Measurements from ENCODE around the gene CASS4. TPM values are rescaled to one million over a fixed set of nuclear protein-coding genes. Genes with fewer than 3 reads are reported as not detected.

CASS4 gene
- total and polyA plus RNA-seq, 9 of the 15 experiments (the other 6 are each of a cell fraction or from before 2014, with no cell fraction given): 8.1 to 53.8 (median 26.7) TPM

- in situ Hi-C loops (cut with MboI): no loop called here
- Histone ChIP-seq H3K79me2 (ENCODE audit: control insufficient read depth, insufficient read depth, low read length) (peaks cover 29% of the 10 kb centered on the region), H3K27ac (ENCODE audit: extremely low read depth, low read depth, low read length) (no peak overlapping the region), H3K9me1 (ENCODE audit: control insufficient read depth, insufficient read depth, low read length) (peaks cover 5% of the 10 kb centered on the region), H3K4me1 (replicated peaks in 1 of 2; ENCODE audit: control insufficient read depth in 2 of 2, insufficient read depth in 2 of 2, low read length in 2 of 2) (peaks cover 9 to 19% of the 10 kb centered on the region in 2 experiments; a peak in 4 of 5 replicates), H3K27me3 (ENCODE audit: control insufficient read depth in 2 of 2, insufficient read depth in 2 of 2, low read length in 2 of 2) (no peaks in the 10 kb centered on the region), H4K20me1 (replicated peaks; ENCODE audit: control insufficient read depth, insufficient read depth, low read length) (no peaks in the 10 kb centered on the region), H3K4me2 (ENCODE audit: insufficient read depth, low read length) (no peak overlapping the region), H2AFZ (ENCODE audit: low read depth, low read length) (no peak overlapping the region), H3K36me3 (ENCODE audit: control insufficient read depth, insufficient read depth, low read length) (peaks cover 76% of the 10 kb centered on the region), H3K4me3 (no peak overlapping the region), H3K9me3 (replicated peaks; ENCODE audit: control insufficient read depth, insufficient read depth, low read depth, low read length) (no peaks in the 10 kb centered on the region), H3K9ac (ENCODE audit: insufficient read depth in 1 of 2, low read depth in 2 of 2, low read length in 2 of 2) (no peak overlapping the region)
- 91% methylated on average over 5 of the region's 5 CpGs for WGBS (ENCODE audit: insufficient coverage, low coverage, missing lambda C conversion rate)
- ChIA-PET CTCF (ENCODE audit: low intra/inter-chr PET ratio) (no interaction called here), POLR2A (no interaction called here)
- intact Hi-C loops (cut with micrococcal nuclease): no loop called here
- FAIRE-seq: no peak
- TF ChIP-seq ZNF212 (CRISPR knock-in tag; IDR thresholded peaks at IDR 0.05) (no peak), CREBBP (IDR thresholded peaks at IDR 0.05; ENCODE audit: low read depth, low read length) (no peak), ZFP36 (IDR thresholded peaks at IDR 0.05; ENCODE audit: low read depth, low read length, partially characterized antibody) (no peak), SRSF7 (optimal IDR thresholded peaks at IDR 0.05; ENCODE audit: low read depth, low read length) (no peak), ZNF507 (tag; conservative IDR thresholded peaks at IDR 0.05) (no peak), PML (IDR thresholded peaks at IDR 0.05; ENCODE audit: low read length) (no peak), SMARCA4 (IDR thresholded peaks at IDR 0.05) (no peak), C11orf30 (IDR thresholded peaks at IDR 0.05; ENCODE audit: low read depth) (no peak), THRB (CRISPR knock-in tag; conservative IDR thresholded peaks at IDR 0.05) (no peak)
- TF ChIP-seq, protein P1, sequence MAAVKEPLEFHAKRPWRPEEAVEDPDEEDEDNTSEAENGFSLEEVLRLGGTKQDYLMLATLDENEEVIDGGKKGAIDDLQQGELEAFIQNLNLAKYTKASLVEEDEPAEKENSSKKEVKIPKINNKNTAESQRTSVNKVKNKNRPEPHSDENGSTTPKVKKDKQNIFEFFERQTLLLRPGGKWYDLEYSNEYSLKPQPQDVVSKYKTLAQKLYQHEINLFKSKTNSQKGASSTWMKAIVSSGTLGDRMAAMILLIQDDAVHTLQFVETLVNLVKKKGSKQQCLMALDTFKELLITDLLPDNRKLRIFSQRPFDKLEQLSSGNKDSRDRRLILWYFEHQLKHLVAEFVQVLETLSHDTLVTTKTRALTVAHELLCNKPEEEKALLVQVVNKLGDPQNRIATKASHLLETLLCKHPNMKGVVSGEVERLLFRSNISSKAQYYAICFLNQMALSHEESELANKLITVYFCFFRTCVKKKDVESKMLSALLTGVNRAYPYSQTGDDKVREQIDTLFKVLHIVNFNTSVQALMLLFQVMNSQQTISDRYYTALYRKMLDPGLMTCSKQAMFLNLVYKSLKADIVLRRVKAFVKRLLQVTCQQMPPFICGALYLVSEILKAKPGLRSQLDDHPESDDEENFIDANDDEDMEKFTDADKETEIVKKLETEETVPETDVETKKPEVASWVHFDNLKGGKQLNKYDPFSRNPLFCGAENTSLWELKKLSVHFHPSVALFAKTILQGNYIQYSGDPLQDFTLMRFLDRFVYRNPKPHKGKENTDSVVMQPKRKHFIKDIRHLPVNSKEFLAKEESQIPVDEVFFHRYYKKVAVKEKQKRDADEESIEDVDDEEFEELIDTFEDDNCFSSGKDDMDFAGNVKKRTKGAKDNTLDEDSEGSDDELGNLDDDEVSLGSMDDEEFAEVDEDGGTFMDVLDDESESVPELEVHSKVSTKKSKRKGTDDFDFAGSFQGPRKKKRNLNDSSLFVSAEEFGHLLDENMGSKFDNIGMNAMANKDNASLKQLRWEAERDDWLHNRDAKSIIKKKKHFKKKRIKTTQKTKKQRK (IDR thresholded peaks at IDR 0.05; ENCODE audit: borderline replicate concordance, low read depth, low read length): no peak
- BruUV-seq (replicated peaks): no TSS peak
- ATAC-seq: no peak
- no peak for DNase-seq (ENCODE audit: extremely low read depth in 1 of 4, low spot score in 3 of 4)
Observed at GRCh38 chr20:56449459-56449858, 37.4 kb downstream of the CASS4 start.
